HepG2 (cell line): ENCODE measurements around the gene MLX. TPM values are rescaled to one million over a fixed set of nuclear protein-coding genes. Genes with fewer than 3 reads are reported as not detected.

Experiments used
- ATF4 ChIP-seq, 2 experiments: fragments of 450-650 bp in 1 of 2; sonication (generic) in 1 of 2; formaldehyde crosslinking; IDR thresholded peaks; 2 replicates each; pipeline versions ENCODE4 v1.5.0 to v1.8.0; 2020 to 2022; ENCODE audit warnings: mild to moderate bottlenecking in 1 of 2, missing genetic modification reagents in 1 of 2
- ATF7-NPFF ChIP-seq: sonication (generic); formaldehyde crosslinking; IDR thresholded peaks from 2 replicates; pipeline ENCODE4 v1.8.1; 2023; ENCODE audit warnings: mild to moderate bottlenecking, low read depth, missing genetic modification reagents, moderate library complexity
- CREB1 ChIP-seq, 2 experiments: fragments of 450-650 bp in 1 of 2; IDR thresholded peaks; 2 replicates each; pipeline ENCODE4 v1.6.1; 2016 to 2017; ENCODE audit warnings: control low read depth in 1 of 2, mild to moderate bottlenecking in 1 of 2, missing compliant biosample characterization in 1 of 2, missing genetic modification characterization in 1 of 2
- EP300 ChIP-seq, 3 experiments: sonication (generic) in 1 of 3; formaldehyde crosslinking in 1 of 3; IDR thresholded peaks; 2 replicates each; pipeline versions ENCODE4 v1.5.1 to v1.6.1; 2011 to 2020; ENCODE audit warnings: low read depth in 2 of 3, low read length in 2 of 3, borderline replicate concordance in 1 of 3, improper control_type of control experiment in 1 of 3, mild to moderate bottlenecking in 1 of 3, missing genetic modification reagents in 1 of 3, moderate library complexity in 1 of 3
- HDAC2 ChIP-seq: sonication (generic); formaldehyde crosslinking; IDR thresholded peaks from 2 replicates; pipeline ENCODE4 v1.4.0; 2020; ENCODE audit warnings: missing genetic modification reagents
- IRX3 ChIP-seq: sonication (generic); formaldehyde crosslinking; IDR thresholded peaks from 2 replicates; pipeline ENCODE4 v1.8.1; 2023; ENCODE audit warnings: mild to moderate bottlenecking, low read depth, missing genetic modification reagents, borderline replicate concordance
- KAT8 ChIP-seq: IDR thresholded peaks from 2 replicates; pipeline ENCODE4 v1.6.1; 2016; ENCODE audit warnings: missing genetic modification reagents, missing compliant biosample characterization
- KDM5B ChIP-seq: sonication (generic); formaldehyde crosslinking; IDR thresholded peaks from 2 replicates; pipeline ENCODE4 v1.4.0; 2020; ENCODE audit warnings: missing genetic modification reagents, mild to moderate bottlenecking, borderline replicate concordance
- RARG ChIP-seq: sonication (generic); formaldehyde crosslinking; IDR thresholded peaks from 2 replicates; pipeline ENCODE4 v1.4.0; 2020; ENCODE audit warnings: low read depth, mild to moderate bottlenecking, missing genetic modification reagents
- RFXAP ChIP-seq: sonication (generic); formaldehyde crosslinking; IDR thresholded peaks from 2 replicates; pipeline ENCODE4 v1.4.0; 2020; ENCODE audit warnings: missing genetic modification reagents, borderline replicate concordance
- XBP1 ChIP-seq: sonication (generic); formaldehyde crosslinking; IDR thresholded peaks from 2 replicates; pipeline ENCODE4 v1.5.0; 2020; ENCODE audit warnings: missing genetic modification reagents
- ZBTB10 ChIP-seq: sonication (generic); formaldehyde crosslinking; IDR thresholded peaks from 2 replicates; pipeline ENCODE4 v1.4.0; 2020; ENCODE audit warnings: missing genetic modification reagents, borderline replicate concordance
- ZBTB7A ChIP-seq: sonication (generic); formaldehyde crosslinking; IDR thresholded peaks from 2 replicates; pipeline ENCODE4 v1.8.0; 2022; ENCODE audit warnings: mild to moderate bottlenecking, missing genetic modification reagents
- ZNF446 ChIP-seq: sonication (generic); formaldehyde crosslinking; IDR thresholded peaks from 2 replicates; pipeline ENCODE4 v1.5.0; 2020; ENCODE audit warnings: mild to moderate bottlenecking, missing genetic modification reagents
- ZNF674 ChIP-seq: sonication (generic); formaldehyde crosslinking; IDR thresholded peaks from 2 replicates; pipeline ENCODE4 v1.5.0; 2020; ENCODE audit warnings: low read depth, mild to moderate bottlenecking, missing genetic modification reagents
- ZNF710 ChIP-seq: sonication (generic); formaldehyde crosslinking; IDR thresholded peaks from 2 replicates; pipeline ENCODE4 v1.5.0; 2020; ENCODE audit warnings: mild to moderate bottlenecking, missing genetic modification reagents, borderline replicate concordance
- ZNF720 ChIP-seq: sonication (generic); formaldehyde crosslinking; IDR thresholded peaks from 2 replicates; pipeline ENCODE4 v1.4.0; 2020; ENCODE audit warnings: missing genetic modification reagents
- ZZZ3 ChIP-seq: sonication (generic); formaldehyde crosslinking; IDR thresholded peaks from 2 replicates; pipeline ENCODE4 v1.4.0; 2020; ENCODE audit warnings: missing genetic modification reagents, mild to moderate bottlenecking, borderline replicate concordance
- polyA plus RNA-seq, 8 experiments: library from polyadenylated mRNA; depleted of rRNA in 3 of 8; stranded (reverse) in 7 of 8; unstranded in 1 of 8; fragments of >200 nt; fragmentation: Illumina TruSeq in 4 of 8; extraction: Trizol in 4 of 8; gene quantifications; 2 replicates each; pipeline versions ENCODE4 v1.2.1 to v1.2.3, GENCODE V29; 2011 to 2016; ENCODE audit warnings: low read depth in 4 of 8, missing spikeins in 1 of 8, mixed read lengths in 1 of 8; ENCODE audit not compliant: insufficient read depth in 1 of 8
- total RNA-seq, 5 experiments: library from RNA; depleted of rRNA; stranded (reverse); fragments of >200 nt; fragmentation: Illumina TruSeq; extraction: Trizol; gene quantifications; 2 replicates each; pipeline ENCODE4 v1.2.3, GENCODE V29; 2016; ENCODE audit warnings: low read depth in 1 of 5
- TF ChIP-seq, protein P1 (sequence below): sonication (generic); formaldehyde crosslinking; IDR thresholded peaks from 2 replicates; pipeline ENCODE4 v1.4.0; 2020; ENCODE audit warnings: mild to moderate bottlenecking, missing genetic modification reagents
- TF ChIP-seq, protein P2 (sequence below): sonication (generic); formaldehyde crosslinking; IDR thresholded peaks from 2 replicates; pipeline ENCODE4 v1.5.0; 2020; ENCODE audit warnings: mild to moderate bottlenecking, missing genetic modification reagents, moderate library complexity

Gene MLX
- total and polyA plus RNA-seq, 2 of the 13 experiments (the other 11 are each of a cell fraction or from before 2014, with no cell fraction given), result 38.9 to 74.4 TPM

DNA sequence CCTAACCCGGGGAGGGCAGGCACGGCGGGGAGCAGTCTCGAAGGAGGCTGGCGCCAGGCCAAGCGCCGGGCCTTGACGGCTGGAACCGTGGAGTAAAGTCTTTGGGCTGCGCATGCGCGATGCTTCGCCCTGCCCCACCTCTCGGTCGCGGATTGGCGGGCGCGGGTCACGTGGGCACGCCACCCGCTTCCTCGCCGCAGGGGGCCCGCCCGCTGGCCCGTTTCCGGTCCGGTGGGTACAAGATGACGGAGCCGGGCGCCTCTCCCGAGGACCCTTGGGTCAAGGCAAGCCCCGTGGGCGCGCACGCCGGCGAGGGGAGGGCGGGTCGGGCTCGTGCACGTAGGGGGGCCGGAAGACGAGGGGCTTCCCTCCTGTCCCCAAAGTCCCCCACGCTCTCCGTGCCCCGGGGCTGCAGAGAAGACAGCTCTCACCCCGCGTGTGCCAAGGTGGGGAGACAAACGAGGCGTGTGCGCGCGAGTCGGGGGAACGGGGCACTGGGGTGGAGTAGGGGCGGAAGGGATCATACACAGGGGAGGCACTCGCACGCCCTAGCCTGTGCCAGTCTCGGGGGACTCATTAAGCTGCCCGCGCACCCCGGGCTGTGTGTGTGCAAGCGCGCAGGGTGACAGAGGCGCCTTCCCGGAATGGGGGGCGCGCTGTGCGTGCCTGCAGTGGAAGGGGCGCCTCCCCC, at the start of gene MLX (continued):
- peak; percentile 59; the same call in 1 of the 2 replicates for TF ChIP-seq ZNF710 (CRISPR knock-in tag)
- TF ChIP-seq ZBTB7A, result peak; percentile 89
- TF ChIP-seq ZNF674, result no peak
- no peak; a peak in 2 of 4 replicates for TF ChIP-seq EP300 (IDR thresholded peaks at IDR 0.05; ENCODE audit: low read depth in 2 of 2, low read length in 2 of 2)
- peak; percentile 78 for TF ChIP-seq EP300 (CRISPR knock-in tag; IDR thresholded peaks at IDR 0.05; ENCODE audit: borderline replicate concordance)
- peak; percentile 93 for TF ChIP-seq KDM5B
- TF ChIP-seq, protein P1, sequence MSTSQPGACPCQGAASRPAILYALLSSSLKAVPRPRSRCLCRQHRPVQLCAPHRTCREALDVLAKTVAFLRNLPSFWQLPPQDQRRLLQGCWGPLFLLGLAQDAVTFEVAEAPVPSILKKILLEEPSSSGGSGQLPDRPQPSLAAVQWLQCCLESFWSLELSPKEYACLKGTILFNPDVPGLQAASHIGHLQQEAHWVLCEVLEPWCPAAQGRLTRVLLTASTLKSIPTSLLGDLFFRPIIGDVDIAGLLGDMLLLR, result peak; percentile 83; the same call in 1 of the 2 replicates
- TF ChIP-seq ZNF446 (CRISPR knock-in tag), result no peak
- no peak for TF ChIP-seq XBP1
- TF ChIP-seq, protein P2, sequence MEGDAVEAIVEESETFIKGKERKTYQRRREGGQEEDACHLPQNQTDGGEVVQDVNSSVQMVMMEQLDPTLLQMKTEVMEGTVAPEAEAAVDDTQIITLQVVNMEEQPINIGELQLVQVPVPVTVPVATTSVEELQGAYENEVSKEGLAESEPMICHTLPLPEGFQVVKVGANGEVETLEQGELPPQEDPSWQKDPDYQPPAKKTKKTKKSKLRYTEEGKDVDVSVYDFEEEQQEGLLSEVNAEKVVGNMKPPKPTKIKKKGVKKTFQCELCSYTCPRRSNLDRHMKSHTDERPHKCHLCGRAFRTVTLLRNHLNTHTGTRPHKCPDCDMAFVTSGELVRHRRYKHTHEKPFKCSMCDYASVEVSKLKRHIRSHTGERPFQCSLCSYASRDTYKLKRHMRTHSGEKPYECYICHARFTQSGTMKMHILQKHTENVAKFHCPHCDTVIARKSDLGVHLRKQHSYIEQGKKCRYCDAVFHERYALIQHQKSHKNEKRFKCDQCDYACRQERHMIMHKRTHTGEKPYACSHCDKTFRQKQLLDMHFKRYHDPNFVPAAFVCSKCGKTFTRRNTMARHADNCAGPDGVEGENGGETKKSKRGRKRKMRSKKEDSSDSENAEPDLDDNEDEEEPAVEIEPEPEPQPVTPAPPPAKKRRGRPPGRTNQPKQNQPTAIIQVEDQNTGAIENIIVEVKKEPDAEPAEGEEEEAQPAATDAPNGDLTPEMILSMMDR (CRISPR knock-in tag), result peak; percentile 48
- TF ChIP-seq ATF4 (CRISPR knock-in tag; IDR thresholded peaks at IDR 0.05), result no peak
- TF ChIP-seq KAT8 (CRISPR knock-in tag), result peak; percentile 93
- TF ChIP-seq CREB1 (IDR thresholded peaks at IDR 0.05), result peak; percentile 64
- TF ChIP-seq CREB1 (CRISPR knock-in tag; IDR thresholded peaks at IDR 0.05), result no peak
- peak; percentile 89; the same call in 1 of the 2 replicates for TF ChIP-seq IRX3 (CRISPR knock-in tag)
- peak; percentile 30; the same call in 1 of the 2 replicates for TF ChIP-seq RARG (CRISPR knock-in tag)
- no peak for TF ChIP-seq ZBTB10 (CRISPR knock-in tag)
- peak; percentile 58; the same call in 1 of the 2 replicates for TF ChIP-seq RFXAP (CRISPR knock-in tag)
- peak; percentile 92 for TF ChIP-seq ATF7-NPFF (CRISPR knock-in tag)
- TF ChIP-seq ZZZ3, result peak; percentile 95
- no peak for TF ChIP-seq ZNF720 (CRISPR knock-in tag)
- peak; percentile 89 for TF ChIP-seq HDAC2 (CRISPR knock-in tag)
